GM12872 (cell line): Measurements from ENCODE around the gene ADNP.

ENCODE experiments used
- TF ChIP-seq, protein P1 (sequence below): IDR thresholded peaks from 3 replicates; pipeline ENCODE4 v1.5.1; 2011; ENCODE audit warnings: low read depth, mild to moderate bottlenecking, low read length, moderate library complexity; ENCODE audit not compliant: insufficient read depth

The ADNP gene

DNA sequence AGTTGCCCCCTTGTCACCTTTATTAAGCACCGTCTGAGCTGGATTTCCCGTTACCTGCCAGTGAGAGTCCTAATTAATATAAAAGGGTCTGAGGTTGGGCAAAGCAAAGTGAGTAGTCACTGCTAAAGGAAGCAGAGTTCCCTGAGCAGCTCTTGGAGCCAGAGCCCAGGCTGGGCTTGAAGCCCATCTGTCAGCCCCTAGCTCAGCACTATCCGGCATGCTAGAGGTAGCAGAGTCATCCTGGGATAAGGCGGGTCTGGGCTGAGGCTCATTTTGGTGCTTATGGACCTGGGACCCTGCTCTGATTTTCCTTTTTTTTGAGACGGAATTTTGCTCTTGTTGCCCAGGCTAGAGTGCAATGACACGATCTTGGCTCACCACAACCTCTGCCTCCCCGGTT lies 46.2 kb downstream of the ADNP start:
- TF ChIP-seq, protein P1, sequence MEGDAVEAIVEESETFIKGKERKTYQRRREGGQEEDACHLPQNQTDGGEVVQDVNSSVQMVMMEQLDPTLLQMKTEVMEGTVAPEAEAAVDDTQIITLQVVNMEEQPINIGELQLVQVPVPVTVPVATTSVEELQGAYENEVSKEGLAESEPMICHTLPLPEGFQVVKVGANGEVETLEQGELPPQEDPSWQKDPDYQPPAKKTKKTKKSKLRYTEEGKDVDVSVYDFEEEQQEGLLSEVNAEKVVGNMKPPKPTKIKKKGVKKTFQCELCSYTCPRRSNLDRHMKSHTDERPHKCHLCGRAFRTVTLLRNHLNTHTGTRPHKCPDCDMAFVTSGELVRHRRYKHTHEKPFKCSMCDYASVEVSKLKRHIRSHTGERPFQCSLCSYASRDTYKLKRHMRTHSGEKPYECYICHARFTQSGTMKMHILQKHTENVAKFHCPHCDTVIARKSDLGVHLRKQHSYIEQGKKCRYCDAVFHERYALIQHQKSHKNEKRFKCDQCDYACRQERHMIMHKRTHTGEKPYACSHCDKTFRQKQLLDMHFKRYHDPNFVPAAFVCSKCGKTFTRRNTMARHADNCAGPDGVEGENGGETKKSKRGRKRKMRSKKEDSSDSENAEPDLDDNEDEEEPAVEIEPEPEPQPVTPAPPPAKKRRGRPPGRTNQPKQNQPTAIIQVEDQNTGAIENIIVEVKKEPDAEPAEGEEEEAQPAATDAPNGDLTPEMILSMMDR: no peak

DNA sequence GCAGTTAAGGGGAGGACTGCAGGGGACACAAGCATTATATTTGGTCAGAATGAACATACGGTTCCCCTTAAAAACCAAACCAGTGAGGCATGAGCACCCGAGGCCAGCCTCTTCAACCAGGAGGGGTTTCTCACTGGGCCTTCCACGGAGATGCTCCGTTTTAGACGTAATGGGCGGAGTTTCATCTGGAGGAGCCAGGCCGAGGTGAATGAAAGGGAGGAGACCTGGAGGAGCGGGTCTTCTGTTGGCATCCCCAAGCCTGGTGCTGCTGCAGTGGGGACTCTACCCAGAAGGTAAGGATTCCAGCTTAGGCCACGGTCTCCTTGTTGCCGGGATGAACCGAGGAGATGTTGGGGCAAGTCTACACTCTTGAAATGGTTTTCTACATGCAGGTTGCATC lies 47.4 kb downstream of the ADNP start:
- TF ChIP-seq, protein P1: no peak

DNA sequence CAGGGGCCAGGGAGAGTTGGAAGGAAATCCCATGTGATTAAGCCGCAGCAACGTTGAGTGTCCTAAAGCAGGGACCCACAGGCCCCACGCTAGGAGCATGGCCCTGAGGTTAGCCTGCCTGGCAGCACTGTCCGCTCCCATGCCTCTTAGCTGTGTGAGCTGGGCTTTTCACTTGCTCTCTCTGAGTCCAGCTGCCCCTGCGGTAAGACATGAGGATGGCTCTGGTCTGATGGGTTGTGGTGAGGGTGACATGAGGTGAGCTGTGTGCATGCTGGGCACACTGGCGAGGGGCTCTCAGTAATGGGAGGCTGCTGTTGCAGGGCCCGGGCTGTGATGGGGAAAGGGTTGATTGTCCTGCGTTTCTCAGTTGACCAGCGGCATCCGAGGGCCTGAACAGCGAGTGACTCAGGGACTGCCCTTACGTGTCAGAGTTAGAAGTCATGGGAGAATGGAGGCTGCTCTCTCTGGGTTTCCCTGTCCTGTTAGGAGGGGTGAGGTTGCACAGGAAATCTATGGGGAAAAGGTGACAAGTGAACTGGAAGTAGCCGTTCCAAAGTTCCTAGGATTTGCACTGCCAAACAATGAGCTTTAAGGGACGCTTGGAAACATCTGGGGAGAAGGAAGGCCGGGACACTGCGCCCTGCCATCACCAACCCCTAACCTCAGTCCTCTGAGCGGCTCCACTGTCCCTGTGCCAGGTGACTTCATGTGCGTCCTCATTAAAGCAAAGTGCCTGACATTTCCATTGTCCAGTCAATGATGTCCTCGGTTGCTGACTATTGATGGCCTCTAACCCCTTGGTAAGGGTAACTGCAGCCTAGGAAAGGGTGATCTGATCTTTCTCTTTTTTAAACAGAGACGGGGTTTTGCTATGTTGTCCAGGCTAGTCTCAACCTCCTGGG lies 51.3 kb downstream of the ADNP start:
- TF ChIP-seq, protein P1: no peak

DNA sequence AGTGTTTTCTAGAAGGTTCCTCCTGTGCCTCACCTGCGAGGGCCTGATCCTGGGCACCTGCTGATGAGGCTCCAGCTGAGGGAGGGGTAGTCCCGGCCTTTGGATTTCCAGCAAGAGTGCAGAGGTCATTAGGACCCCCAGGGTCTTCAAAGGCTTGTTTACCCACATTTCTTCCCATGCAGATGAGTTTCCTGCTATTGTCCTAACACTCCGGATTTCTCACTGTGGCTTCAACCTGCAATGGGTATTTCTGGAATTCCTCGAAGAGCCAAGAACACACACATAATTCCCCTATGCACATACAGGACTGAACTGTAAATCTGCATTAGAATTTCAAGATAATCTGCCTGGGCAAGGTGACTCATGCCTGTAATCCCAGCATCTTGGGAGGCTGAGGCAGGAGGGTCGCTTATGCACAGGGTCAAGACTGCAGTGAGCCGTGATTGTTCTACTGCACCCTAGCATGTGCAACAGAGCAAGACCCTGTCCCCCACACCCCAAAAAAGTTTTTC lies 53.9 kb downstream of the ADNP start:
- TF ChIP-seq, protein P1: no peak

DNA sequence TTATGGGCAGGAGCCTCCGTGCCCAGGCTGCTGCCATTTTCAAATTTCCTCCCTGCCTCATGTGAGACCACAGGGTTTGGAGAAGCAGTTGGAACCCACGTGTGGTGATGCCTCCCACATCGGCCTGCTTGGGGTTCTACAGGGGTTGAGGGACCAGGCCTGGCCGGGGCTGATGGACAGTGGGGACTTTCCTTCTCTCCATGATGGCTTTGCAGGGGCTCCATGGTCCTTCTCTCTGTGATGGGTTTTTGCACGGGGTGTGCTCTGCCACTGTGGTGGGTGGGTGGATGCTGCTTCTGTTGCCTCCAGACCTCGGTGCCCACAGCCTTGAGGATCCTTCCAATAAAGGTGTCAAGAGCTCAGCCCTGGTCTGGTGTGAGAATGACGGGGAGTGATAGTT lies 54.4 kb downstream of the ADNP start:
- TF ChIP-seq, protein P1: no peak

DNA sequence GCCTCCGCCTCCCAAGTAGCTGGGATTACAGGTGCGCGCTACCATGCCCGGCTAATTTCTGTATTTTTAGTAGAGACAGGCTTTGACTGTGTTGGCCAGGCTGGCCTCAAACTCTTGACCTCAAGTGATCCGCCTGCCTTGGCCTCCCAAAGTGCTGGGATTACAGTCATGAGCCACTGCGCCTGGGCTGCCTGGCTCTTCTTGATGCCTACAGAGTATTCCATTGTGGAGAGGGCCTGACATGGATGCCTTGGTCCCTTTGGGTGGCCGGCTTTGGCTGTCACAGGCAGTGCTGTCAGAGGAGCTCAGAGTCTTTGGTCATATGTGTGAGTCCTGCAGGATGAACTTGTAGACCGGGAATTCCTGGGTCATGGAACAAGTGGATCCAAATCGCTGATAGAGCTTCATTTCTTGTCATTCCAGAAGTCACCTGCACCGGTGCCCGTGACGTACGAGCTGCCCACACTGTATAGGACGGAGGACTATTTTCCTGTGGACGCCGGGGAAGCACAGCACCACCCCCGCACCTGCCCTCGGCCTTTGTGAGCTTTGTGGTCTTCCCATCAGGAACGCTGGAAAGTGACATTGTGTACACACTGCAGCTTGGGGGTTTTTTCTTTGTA lies 55.1 kb downstream of the ADNP start:
- TF ChIP-seq, protein P1: no peak
